ES-I3 (cell line): ENCODE data around the gene PPM1K.
"Not testable (repeated sequence)": the region's sequence is repeated elsewhere in the genome, so short reads cannot be mapped to it uniquely, and the experiment has no call there.

Experiments used
- H3K36me3 ChIP-seq: 2 replicates; pipeline ENCODE4 v1.6.1; 2013; ENCODE audit warnings: mild to moderate bottlenecking, low read length, control low read depth, moderate library complexity; ENCODE audit not compliant: insufficient read depth
- H3K4me1 ChIP-seq: 2 replicates; pipeline ENCODE4 v1.6.1; 2013; ENCODE audit warnings: mild to moderate bottlenecking, control low read depth, low read length; ENCODE audit not compliant: insufficient read depth
- H3K9ac ChIP-seq: 2 replicates; pipeline ENCODE4 v1.6.1; 2013; ENCODE audit warnings: low read depth, mild to moderate bottlenecking, low read length, moderate library complexity
- H3K9me3 ChIP-seq: 2 replicates; pipeline ENCODE4 v1.6.1; 2013; ENCODE audit warnings: mild to moderate bottlenecking, low read length, moderate library complexity; ENCODE audit not compliant: control insufficient read depth, insufficient read depth

PPM1K gene

DNA sequence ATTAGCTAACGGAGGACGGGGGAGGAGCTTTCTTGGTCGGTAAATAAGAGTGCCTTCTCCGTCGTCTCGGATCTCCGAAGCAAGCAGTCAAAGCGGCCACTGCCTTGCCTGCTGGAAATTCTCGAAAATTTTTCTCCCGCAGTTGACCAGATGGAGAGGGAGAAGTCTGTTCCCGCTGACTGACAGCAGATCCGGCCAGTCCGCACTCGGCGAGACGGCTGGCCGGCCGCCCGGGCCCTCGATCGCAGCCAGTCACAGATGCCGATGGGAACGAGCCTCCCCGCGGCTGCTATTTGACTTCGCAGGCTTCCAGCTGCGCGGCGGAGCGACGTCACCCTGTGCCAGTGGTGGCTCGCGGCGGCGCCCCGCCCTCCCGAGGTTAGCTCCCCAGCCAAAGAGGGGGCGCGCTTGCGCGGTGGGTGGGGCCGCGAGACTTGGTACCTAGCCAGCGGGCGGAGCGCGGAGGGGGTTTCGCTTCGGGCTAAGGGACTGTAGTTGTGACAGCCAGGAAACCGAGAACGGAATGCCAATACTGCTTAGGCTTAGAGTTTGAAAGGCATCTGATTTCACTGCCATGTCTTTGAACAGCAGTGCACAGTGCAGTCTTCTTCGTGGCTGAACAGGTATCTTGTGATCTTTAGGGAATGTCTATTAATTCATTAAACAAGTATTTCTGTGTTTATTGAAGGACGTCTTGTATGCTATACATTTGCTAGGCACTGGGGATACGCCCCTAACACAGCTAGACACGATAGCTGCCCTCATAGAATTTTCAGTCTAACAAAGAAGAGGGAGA, at the start of gene PPM1K:
PPM1K (minus strand) TSS at position 123 of the 796 bp plus-strand sequence. CDS start 5,978 bp downstream, outside the sequence.
- H3K9ac ChIP-seq: peak within 1 kb of the TSS; percentile 94
- no peaks in the 10 kb centered on the region for H3K36me3 ChIP-seq
- H3K9me3 ChIP-seq: no peaks in the 10 kb centered on the region
- H3K4me1 ChIP-seq: peaks cover 4% of the 10 kb centered on the region; the same call in 1 of the 2 replicates

DNA sequence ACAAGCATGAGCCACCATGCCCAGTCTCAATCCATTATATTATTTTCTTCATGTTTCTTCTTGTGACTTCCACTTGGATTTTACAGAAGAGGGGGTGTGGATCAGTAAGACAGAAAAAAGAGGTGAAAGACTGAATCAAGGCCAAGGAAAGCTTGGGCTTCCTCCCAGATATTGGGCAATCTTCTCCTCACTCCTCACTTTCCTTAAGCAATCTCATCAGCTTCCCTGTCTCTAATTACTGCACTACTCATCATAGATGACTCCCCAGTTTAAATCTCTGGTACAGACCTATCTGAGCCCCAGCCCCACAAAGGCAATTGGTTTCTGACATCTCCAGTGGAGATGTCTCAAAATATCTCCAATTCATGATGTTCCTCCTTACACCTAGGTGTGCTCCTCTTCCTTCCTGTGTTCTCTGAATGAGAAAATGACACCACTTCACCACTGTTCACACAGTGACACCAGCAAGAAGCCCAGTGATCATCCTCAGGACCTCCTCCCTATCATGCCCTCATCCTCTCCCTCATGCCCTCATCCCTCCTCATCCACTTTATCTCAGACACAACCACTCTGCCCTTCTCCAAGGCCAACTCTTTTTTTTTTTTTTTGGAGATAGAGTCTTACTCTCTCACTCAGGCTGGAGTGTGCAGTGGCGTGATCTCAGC, 49.5 kb upstream of the PPM1K start:
- H3K36me3 ChIP-seq: no peaks in the 10 kb centered on the region
- no peaks in the 10 kb centered on the region for H3K4me1 ChIP-seq
- no peak overlapping the region for H3K9ac ChIP-seq
- H3K9me3 ChIP-seq: no peaks in the 10 kb centered on the region

GRCh38 chr4:88327665-88328064, 43.3 kb upstream of the PPM1K start:
- Histone ChIP-seq H3K4me1 (no peaks in the 10 kb centered on the region), H3K9ac (no peak overlapping the region), H3K9me3 (no peaks in the 10 kb centered on the region), H3K36me3 (no peaks in the 10 kb centered on the region)

DNA sequence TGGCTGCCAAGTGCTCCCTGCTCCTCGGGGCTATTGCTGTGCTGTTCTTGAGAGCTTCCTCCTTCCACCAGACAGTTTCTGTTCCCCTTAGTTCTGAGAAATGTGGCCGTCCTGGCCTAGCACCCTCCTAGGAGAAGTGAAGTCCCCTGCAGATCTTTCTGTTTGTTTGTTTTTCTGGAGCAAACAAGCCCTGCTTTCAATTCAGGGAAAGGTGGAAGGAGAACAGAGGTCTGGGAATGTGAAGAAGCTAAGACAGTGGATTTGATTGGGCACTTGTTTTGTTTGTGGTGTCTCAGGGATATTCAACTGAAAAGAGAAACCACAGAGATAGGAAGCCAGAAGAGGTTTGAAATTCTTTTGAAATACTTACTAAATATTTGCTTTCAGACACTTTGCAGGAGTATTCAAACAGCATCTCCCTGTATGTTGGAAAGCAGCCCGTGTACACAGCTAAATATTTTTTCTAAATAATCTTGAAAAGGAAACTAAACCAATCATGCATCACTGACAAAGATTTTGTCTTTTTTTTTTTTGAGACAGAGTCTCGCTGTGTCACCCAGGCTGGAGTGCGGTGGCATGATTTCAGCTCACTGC, 36.5 kb upstream of the PPM1K start:
- H3K4me1 ChIP-seq: peaks cover 9% of the 10 kb centered on the region; the same call in 1 of the 2 replicates
- no peaks in the 10 kb centered on the region for H3K36me3 ChIP-seq
- no peak overlapping the region for H3K9ac ChIP-seq

DNA sequence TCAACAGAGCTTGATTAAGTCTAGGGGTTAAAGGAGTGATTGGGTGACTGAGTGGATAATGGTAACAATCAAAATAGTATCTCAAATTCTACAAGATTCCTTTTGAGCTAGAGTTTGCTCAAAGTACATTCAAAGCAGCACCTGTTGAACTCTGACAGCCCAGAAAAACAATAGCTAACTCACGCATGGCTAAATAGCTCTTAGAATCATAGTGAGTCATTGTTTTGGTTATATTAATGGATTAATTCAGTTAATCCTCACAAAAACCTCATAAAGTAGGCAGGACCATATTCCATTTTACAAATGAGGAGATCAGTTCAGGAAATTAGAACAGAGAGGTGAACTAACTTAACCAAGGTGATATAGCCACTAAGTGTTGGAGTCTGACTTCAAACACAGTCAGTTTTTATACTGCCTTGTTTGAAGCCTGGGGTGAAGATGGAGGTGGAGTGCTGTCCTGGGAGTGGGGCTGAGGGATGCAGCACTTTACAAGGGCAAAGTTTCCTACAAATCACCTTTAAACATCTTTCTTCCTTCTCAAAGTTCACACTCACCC, 35.9 kb upstream of the PPM1K start:
- no peaks in the 10 kb centered on the region for H3K9me3 ChIP-seq
- no peak overlapping the region for H3K9ac ChIP-seq
- no peaks in the 10 kb centered on the region for H3K36me3 ChIP-seq
- peaks cover 9% of the 10 kb centered on the region; the same call in 1 of the 2 replicates for H3K4me1 ChIP-seq

More for the DNA sequence above, 36.5 kb upstream of the PPM1K start:
- no peaks in the 10 kb centered on the region for H3K9me3 ChIP-seq

DNA sequence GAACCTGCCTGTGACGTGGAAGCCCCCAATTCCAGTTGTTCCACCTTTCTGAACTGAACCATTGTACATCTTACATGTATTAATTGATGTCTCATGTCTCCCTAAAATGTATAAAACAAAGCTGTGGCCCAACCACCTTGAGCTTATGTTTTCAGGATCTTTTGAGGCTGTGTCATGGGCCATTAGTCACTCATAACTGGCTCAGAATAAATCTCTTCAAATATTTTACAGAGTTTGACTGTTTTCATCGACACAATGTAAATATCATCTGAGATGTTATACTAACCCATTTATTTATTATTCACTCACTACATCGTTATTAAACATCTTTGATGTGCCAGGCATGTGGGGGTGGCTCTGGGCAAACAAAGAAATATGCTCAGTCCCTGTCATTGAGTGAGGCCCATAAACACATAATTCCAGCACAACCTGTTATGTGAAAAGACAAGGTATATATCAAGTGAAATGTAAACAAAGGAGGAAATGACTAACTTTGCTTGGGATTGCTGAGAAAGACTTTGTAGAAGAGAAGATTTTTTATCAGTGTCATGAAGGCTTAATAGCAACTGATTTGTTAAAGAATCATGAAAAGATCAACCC, 34.5 kb upstream of the PPM1K start:
- no peaks in the 10 kb centered on the region for H3K36me3 ChIP-seq
- H3K4me1 ChIP-seq: peaks cover 9% of the 10 kb centered on the region; the same call in 1 of the 2 replicates
- no peak overlapping the region for H3K9ac ChIP-seq
- H3K9me3 ChIP-seq: no peaks in the 10 kb centered on the region

GRCh38 chr4:88315460-88316017, 31.2 kb upstream of the PPM1K start:
- Histone ChIP-seq H3K4me1 (0 out of 2 replicates have a peak, but pooled peaks cover 9% of the 10 kb centered on the region), H3K9ac (no peak overlapping the region), H3K36me3 (no peaks in the 10 kb centered on the region), H3K9me3 (no peaks in the 10 kb centered on the region)

GRCh38 chr4:88313088-88313624, 28.8 kb upstream of the PPM1K start:
- not testable (repeated sequence) for H3K4me1 ChIP-seq, H3K9ac ChIP-seq, H3K9me3 ChIP-seq, H3K36me3 ChIP-seq

DNA sequence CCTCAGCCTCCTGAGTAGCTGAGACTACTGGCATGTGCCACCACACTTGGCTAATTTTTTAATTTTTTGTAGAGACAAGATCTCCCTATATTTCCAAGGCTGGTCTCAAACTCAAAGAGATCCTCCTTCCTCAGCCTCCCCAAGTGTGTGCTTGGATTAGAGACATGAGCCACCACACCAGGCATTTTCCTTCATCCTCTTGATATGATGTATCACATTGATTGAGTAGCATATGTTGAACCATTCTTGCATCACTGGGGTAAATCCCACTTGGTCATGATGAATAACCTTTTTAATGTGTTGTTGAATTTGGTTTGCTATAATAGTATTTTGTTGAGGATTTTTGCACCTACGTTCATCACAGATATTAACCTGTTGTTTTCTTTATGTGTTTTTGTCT, 24.2 kb upstream of the PPM1K start:
- Histone ChIP-seq H3K9ac (no peak overlapping the region), H3K9me3 (no peaks in the 10 kb centered on the region), H3K36me3 (no peaks in the 10 kb centered on the region), H3K4me1 (no peaks in the 10 kb centered on the region)

- Histone ChIP-seq H3K36me3 (no peaks in the 10 kb centered on the region), H3K9me3 (no peaks in the 10 kb centered on the region), H3K9ac (no peak overlapping the region), H3K4me1 (no peaks in the 10 kb centered on the region)
Observed at GRCh38 chr4:88297725-88298454, 13.5 kb upstream of the PPM1K start.

DNA sequence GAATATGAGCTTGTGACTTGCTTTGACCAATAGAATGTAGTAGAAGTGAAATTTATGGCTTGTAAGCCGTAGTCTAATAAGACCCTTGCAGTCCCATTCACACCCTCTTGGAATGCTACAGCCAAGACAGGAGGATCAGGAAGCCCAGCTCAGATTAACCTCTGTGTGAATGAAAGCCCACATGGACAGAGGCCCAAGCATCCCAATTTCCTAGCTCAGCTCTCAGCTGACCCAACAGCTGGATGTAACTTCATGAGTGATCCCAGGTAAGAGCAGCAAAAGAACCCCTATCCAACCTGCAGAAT, 12.8 kb upstream of the PPM1K start:
- Histone ChIP-seq H3K4me1 (no peaks in the 10 kb centered on the region), H3K9ac (no peak overlapping the region), H3K9me3 (no peaks in the 10 kb centered on the region), H3K36me3 (no peaks in the 10 kb centered on the region)

- no peaks in the 10 kb centered on the region for H3K4me1 ChIP-seq
- no peaks in the 10 kb centered on the region for H3K36me3 ChIP-seq
- H3K9ac ChIP-seq: no peak overlapping the region
- no peaks in the 10 kb centered on the region for H3K9me3 ChIP-seq
Observed at GRCh38 chr4:88296413-88297211, 12.3 kb upstream of the PPM1K start.

GRCh38 chr4:88295656-88296055, 11.3 kb upstream of the PPM1K start:
- H3K36me3 ChIP-seq: no peaks in the 10 kb centered on the region
- H3K9me3 ChIP-seq: no peaks in the 10 kb centered on the region
- no peaks in the 10 kb centered on the region for H3K4me1 ChIP-seq
- no peak overlapping the region for H3K9ac ChIP-seq
